Type B pancreatic cell (in vitro differentiated cells): ENCODE data around the gene ZNF180. TPM values are rescaled to one million over a fixed set of nuclear protein-coding genes. Genes with fewer than 3 reads are reported as not detected.
"Not testable (repeated sequence)": the region's sequence is repeated elsewhere in the genome, so short reads cannot be mapped to it uniquely, and the experiment has no call there.

Experiments
- DNase-seq: peaks from one replicate; pipeline ENCODE4 v3.0.0; 2021; ENCODE audit warnings: mixed read lengths; ENCODE audit not compliant: unreplicated experiment; ENCODE audit errors: extremely low spot score
- H3K27ac Mint-ChIP-seq: 2 replicates; pipeline ENCODE4 v1.8.0; 2021; ENCODE audit warnings: mild to moderate bottlenecking, mixed read lengths
- H3K27me3 Mint-ChIP-seq: 2 replicates; pipeline ENCODE4 v1.8.0; 2021; ENCODE audit warnings: mixed read lengths
- H3K36me3 Mint-ChIP-seq: 2 replicates; pipeline ENCODE4 v1.8.0; 2021; ENCODE audit warnings: mixed read lengths
- H3K4me1 Mint-ChIP-seq: one replicate; pipeline ENCODE4 v1.8.0; 2021; ENCODE audit warnings: mixed read lengths; ENCODE audit not compliant: unreplicated experiment
- H3K4me3 Mint-ChIP-seq: 2 replicates; pipeline ENCODE4 v1.8.0; 2021; ENCODE audit warnings: mild to moderate bottlenecking, mixed read lengths
- H3K9me3 Mint-ChIP-seq: 2 replicates; pipeline ENCODE4 v1.8.0; 2021; ENCODE audit warnings: mixed read lengths
- CTCF ChIP-seq: fragments of 200-600 bp; sonication (generic); conservative IDR thresholded peaks from 2 replicates; pipeline ENCODE4 v1.5.0; 2021; ENCODE audit warnings: antibody characterized with exemption, mild to moderate bottlenecking
- total RNA-seq: library from RNA; stranded (reverse); gene quantifications from 2 replicates; pipeline ENCODE4 v1.2.1, GENCODE V29; 2021; ENCODE audit warnings: low replicate concordance

Gene ZNF180
- total RNA-seq, 1 donor from 2014 or later = 11.3 TPM

GRCh38 chr19:44540736-44541135 lies 40.4 kb upstream of the ZNF180 start:
- Mint-ChIP-seq H3K4me3 (no peak overlapping the region), H3K27ac (no peak overlapping the region), H3K36me3 (no peaks in the 10 kb centered on the region), H3K27me3 (peaks cover 54% of the 10 kb centered on the region), H3K4me1 (no peaks in the 10 kb centered on the region), H3K9me3 (no peaks in the 10 kb centered on the region)
- no peak for TF ChIP-seq CTCF
- DNase-seq = no peak

GRCh38 chr19:44539991-44540390 lies 39.7 kb upstream of the ZNF180 start:
- H3K9me3 Mint-ChIP-seq = peaks cover 4% of the 10 kb centered on the region

GRCh38 chr19:44539236-44539826 lies 39.0 kb upstream of the ZNF180 start:
- Mint-ChIP-seq H3K4me1 (no peaks in the 10 kb centered on the region), H3K36me3 (no peaks in the 10 kb centered on the region), H3K27ac (no peak overlapping the region), H3K9me3 (peaks cover 4% of the 10 kb centered on the region), H3K27me3 (peaks cover 56% of the 10 kb centered on the region), H3K4me3 (no peak overlapping the region)
- TF ChIP-seq CTCF = no peak
- DNase-seq = no peak

More at GRCh38 chr19:44539991-44540390, 39.7 kb upstream of the ZNF180 start:
- Mint-ChIP-seq H3K36me3 (no peaks in the 10 kb centered on the region), H3K27me3 (peaks cover 60% of the 10 kb centered on the region), H3K27ac (no peak overlapping the region), H3K4me3 (no peak overlapping the region), H3K4me1 (no peaks in the 10 kb centered on the region)
- no peak for TF ChIP-seq CTCF
- DNase-seq = no peak

DNA sequence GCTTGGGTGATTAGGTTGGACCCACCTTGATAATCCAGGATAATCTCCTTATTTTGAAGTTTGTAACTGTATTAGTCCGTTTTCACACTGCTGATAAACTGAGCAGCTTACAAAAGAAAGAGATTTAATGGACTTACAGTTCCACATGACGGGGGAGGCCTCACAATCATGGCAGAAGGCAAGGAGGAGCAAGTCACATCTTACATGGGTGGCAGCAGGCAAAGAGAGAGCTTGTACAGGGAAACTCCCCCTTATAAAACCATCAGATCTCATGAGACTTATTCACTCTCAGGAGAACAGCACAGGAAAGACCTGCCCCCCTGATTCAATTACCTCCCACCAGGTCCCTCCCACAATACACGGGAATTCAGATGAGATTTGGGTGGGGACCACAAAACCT lies 35.0 kb upstream of the ZNF180 start:
- H3K27me3 Mint-ChIP-seq = peaks cover 52% of the 10 kb centered on the region
- H3K9me3 Mint-ChIP-seq, H3K36me3 Mint-ChIP-seq, DNase-seq, H3K4me1 Mint-ChIP-seq, H3K27ac Mint-ChIP-seq, H3K4me3 Mint-ChIP-seq: not testable (repeated sequence)

GRCh38 chr19:44532819-44533218 lies 32.5 kb upstream of the ZNF180 start:
- no peak for DNase-seq
- no peaks in the 10 kb centered on the region for H3K36me3 Mint-ChIP-seq
- no peak for TF ChIP-seq CTCF
- H3K4me3 Mint-ChIP-seq = no peak overlapping the region
- no peaks in the 10 kb centered on the region for H3K4me1 Mint-ChIP-seq
- H3K27me3 Mint-ChIP-seq = peaks cover 46% of the 10 kb centered on the region
- H3K27ac Mint-ChIP-seq = no peak overlapping the region
- peaks cover 4% of the 10 kb centered on the region for H3K9me3 Mint-ChIP-seq

DNA sequence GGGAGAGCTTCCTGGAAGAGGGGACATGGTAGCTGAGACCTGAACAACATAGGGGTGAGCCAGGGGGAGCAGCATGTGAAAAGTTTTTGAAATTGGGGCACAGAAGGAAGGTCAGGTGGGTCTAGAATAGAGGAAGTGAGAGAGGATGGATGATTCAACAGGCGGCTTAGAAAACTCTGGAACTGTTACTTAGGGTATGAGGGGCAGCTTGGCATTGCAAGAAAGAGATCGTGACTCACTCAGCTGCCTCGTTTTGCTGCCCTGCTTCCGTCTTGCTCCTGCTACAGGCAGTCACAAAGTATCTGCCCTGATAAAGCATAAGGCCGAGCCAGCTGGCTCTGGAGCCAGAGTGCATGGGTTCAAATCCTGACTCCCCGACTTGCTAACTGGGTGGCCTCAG lies 30.5 kb upstream of the ZNF180 start:
- Mint-ChIP-seq H3K36me3 (no peaks in the 10 kb centered on the region), H3K4me1 (no peaks in the 10 kb centered on the region), H3K9me3 (peaks cover 4% of the 10 kb centered on the region), H3K27me3 (peaks cover 38% of the 10 kb centered on the region), H3K27ac (no peak overlapping the region), H3K4me3 (no peak overlapping the region)
- DNase-seq = no peak
- no peak for TF ChIP-seq CTCF
